Measurements from ENCODE around the gene SCO2. TPM values are rescaled to one million over a fixed set of nuclear protein-coding genes. Genes with fewer than 3 reads are reported as not detected.

The SCO2 gene
- total and polyA plus RNA-seq, 2 experiments from 2014 or later = 2.0 to 11.2 TPM

GRCh38 chr22:50522806-50523438 lies 2.5 kb downstream of the SCO2 start:
- Histone ChIP-seq H3K79me2 (peaks cover 37% of the 10 kb centered on the region), H2AFZ (no peak overlapping the region), H4K20me1 (ENCODE audit: insufficient read depth, poor library complexity, severe bottlenecking) (peaks cover 13% of the 10 kb centered on the region), H3K27me3 (no peaks in the 10 kb centered on the region), H3K27ac (no peak overlapping the region), H3K4me2 (peak overlapping the region; percentile 94), H3K4me3 (no peak overlapping the region), H3K4me1 (ENCODE audit: insufficient read depth) (peaks cover 19% of the 10 kb centered on the region), H3K9me2 (replicated peaks; ENCODE audit: insufficient read depth) (no peaks in the 10 kb centered on the region), H3K36me3 (replicated peaks; ENCODE audit: insufficient read depth, low read depth) (no peaks in the 10 kb centered on the region), H3K9me3 (ENCODE audit: low read depth) (no peaks in the 10 kb centered on the region)
- WGBS (ENCODE audit: low lambda C conversion rate, missing lambda C conversion rate) = 92% methylated on average over 15 of the region's 22 CpGs
- DNase-seq (ENCODE audit: low spot score) = peak; percentile 6
- TF ChIP-seq EZH2phosphoT487 (IDR thresholded peaks at IDR 0.05; ENCODE audit: low read depth, severe bottlenecking, unreplicated experiment) = no peak
- TF ChIP-seq EZH2 (IDR thresholded peaks at IDR 0.05; ENCODE audit: borderline replicate concordance) = no peak
- no peak for TF ChIP-seq CTCF (IDR thresholded peaks at IDR 0.05; ENCODE audit: poor library complexity)

DNA sequence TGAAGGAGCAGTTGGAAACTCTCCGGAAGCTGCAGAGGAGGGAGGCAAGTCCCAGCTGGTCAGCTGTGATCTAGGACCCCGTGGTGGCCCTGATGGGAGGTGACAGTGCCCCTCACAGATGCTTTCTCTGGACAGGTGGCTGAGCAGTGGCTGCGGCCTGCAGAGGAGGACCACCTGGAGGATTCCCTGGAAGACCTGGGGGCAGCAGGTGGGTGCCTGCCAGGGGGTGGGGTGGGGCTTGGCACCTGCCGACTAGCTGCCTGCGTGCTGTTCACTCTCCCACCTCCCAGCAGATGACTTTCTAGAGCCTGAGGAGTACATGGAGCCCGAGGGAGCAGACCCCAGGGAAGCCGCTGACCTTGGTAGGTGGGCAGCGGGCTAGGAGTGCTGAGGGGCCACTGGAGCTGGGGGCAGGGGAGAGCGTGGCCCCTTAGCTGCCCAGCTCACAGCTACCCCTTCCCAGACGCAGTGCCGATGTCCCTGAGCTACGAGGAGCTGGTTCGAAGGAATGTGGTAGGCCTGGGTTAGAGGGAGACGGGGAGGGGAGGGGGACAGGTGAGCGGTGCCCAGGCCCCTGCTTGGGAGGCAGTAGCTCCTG lies 3.1 kb downstream of the SCO2 start:
- Histone ChIP-seq H3K4me2 (no peak overlapping the region), H4K20me1 (ENCODE audit: insufficient read depth, poor library complexity, severe bottlenecking) (peaks cover 13% of the 10 kb centered on the region), H2AFZ (no peak overlapping the region), H3K4me1 (ENCODE audit: insufficient read depth) (peaks cover 18% of the 10 kb centered on the region), H3K27me3 (no peaks in the 10 kb centered on the region), H3K9me3 (ENCODE audit: low read depth) (no peaks in the 10 kb centered on the region), H3K79me2 (peaks cover 37% of the 10 kb centered on the region), H3K4me3 (no peak overlapping the region), H3K36me3 (replicated peaks; ENCODE audit: insufficient read depth, low read depth) (no peaks in the 10 kb centered on the region), H3K9me2 (replicated peaks; ENCODE audit: insufficient read depth) (no peaks in the 10 kb centered on the region), H3K27ac (no peak overlapping the region)
- WGBS (ENCODE audit: low lambda C conversion rate, missing lambda C conversion rate) = 92% methylated on average over 12 of the region's 15 CpGs
- no peak for TF ChIP-seq EZH2 (IDR thresholded peaks at IDR 0.05; ENCODE audit: borderline replicate concordance)
- no peak for TF ChIP-seq EZH2phosphoT487 (IDR thresholded peaks at IDR 0.05; ENCODE audit: low read depth, severe bottlenecking, unreplicated experiment)
- no peak for TF ChIP-seq CTCF (IDR thresholded peaks at IDR 0.05; ENCODE audit: poor library complexity)
- no peak for DNase-seq (ENCODE audit: low spot score)

DNA sequence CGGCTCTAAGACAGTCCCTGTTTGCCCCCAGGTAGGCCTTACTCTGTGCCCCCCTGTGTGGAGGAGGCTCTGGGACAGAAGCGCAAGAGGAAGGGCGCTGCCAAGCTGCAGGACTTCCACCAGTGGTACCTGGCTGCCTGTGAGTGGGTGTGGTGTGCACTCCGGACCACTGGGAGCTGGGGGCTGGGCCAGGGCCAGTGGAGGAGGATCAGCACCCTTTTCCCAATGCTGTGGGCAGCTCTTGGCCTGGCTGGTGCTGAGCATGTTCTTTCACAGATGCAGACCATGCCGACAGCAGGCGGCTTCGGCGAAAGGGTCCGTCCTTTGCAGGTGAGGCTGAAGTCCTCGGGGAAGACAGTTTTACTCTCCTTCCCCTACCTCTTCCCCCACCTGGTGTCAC lies 3.7 kb downstream of the SCO2 start:
- Histone ChIP-seq H3K9me2 (replicated peaks; ENCODE audit: insufficient read depth) (no peaks in the 10 kb centered on the region), H3K27ac (no peak overlapping the region), H3K4me3 (no peak overlapping the region), H4K20me1 (ENCODE audit: insufficient read depth, poor library complexity, severe bottlenecking) (peaks cover 13% of the 10 kb centered on the region), H3K4me2 (no peak overlapping the region), H2AFZ (no peak overlapping the region), H3K36me3 (replicated peaks; ENCODE audit: insufficient read depth, low read depth) (no peaks in the 10 kb centered on the region), H3K9me3 (ENCODE audit: low read depth) (no peaks in the 10 kb centered on the region), H3K27me3 (no peaks in the 10 kb centered on the region), H3K4me1 (ENCODE audit: insufficient read depth) (peaks cover 12% of the 10 kb centered on the region), H3K79me2 (peaks cover 37% of the 10 kb centered on the region)
- WGBS (ENCODE audit: low lambda C conversion rate, missing lambda C conversion rate) = 94% methylated on average over 10 of the region's 10 CpGs
- no peak for DNase-seq (ENCODE audit: low spot score)
- TF ChIP-seq EZH2phosphoT487 (IDR thresholded peaks at IDR 0.05; ENCODE audit: low read depth, severe bottlenecking, unreplicated experiment) (no peak), CTCF (IDR thresholded peaks at IDR 0.05; ENCODE audit: poor library complexity) (no peak), EZH2 (IDR thresholded peaks at IDR 0.05; ENCODE audit: borderline replicate concordance) (no peak)
